ENCODE measurements around the gene SRBD1.

SRBD1 gene

DNA sequence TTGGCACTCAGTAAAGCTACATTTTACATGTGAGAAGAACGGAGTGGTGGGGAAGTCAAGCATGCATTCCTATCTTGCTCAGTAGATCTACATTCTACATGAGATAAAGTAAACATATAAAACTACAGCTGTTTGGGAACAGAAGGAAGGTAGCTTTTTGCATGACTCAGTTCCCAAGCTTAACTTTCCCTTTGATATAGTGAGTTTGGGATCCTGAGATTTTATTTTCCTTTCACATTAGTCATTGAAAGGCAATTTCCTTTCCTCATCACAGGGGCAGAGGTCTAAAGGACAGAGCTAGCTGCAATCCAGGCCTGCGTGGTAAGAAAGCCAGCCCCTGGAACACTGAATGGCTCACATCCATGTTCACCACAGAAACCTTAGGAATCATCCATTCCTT is 257.2 kb downstream of the SRBD1 start:
- DNase-seq, result no peak

DNA sequence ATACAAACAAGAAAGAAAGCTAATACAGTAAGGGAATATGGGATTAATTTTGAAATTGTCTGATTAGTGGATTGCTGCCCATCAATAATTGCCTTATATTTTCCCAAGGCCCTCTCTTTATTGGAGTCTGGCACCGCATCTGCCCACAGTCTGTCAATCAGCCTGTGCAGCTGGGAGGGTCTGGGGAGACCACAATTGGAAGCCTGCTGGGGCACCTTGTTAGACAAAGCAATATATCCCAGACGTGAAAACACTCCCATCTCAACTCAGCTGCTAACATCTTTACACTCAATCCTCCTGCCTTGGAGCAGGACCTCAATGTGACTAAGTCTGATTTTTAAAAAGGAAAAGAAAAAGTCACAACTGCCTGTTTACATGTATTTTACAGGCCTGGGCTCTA is 258.6 kb downstream of the SRBD1 start:
- DNase-seq, result no peak

DNA sequence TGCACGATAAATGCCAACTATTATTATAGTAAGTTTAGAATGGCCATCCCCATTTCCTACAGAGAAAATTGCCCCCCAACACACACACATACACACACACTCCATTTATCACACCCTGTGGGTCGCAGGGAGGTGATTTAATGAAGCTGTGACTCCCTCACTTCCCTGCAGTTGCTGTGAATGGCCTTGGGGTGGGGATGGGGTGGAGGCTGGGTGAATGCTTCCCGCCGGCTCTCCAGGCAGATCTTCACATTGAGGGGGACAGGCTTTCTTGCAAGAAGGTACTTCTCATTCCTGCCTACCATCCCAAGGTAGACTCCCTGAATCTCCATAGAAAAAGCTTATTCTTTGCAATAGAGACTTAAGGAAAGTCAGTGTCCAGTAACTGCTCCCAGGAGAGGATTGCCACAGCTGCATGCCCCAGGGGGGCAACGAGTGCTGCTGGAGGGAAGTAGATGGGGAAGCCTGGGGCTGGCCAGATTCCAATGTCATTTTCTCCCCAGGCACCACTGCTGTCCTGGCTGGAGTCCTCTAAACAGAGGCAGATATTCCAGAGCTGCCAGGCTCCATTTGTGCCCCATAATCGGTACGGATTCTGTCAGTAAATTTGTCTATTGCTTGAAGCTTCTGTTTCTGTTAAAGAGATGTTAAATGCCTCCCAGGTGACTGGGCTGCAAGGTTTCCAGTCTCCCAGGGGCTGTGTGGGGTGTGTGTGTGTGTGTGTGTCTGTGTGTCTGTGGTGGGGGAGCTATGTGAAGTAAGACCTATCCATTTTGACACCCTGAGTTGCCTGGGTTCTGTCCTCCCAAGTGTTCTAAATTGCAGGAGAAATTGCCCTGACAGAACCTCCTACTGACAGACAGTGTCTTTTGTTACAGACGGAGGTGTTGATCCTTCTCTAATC is 265.5 kb downstream of the SRBD1 start:
- no peak for DNase-seq

DNA sequence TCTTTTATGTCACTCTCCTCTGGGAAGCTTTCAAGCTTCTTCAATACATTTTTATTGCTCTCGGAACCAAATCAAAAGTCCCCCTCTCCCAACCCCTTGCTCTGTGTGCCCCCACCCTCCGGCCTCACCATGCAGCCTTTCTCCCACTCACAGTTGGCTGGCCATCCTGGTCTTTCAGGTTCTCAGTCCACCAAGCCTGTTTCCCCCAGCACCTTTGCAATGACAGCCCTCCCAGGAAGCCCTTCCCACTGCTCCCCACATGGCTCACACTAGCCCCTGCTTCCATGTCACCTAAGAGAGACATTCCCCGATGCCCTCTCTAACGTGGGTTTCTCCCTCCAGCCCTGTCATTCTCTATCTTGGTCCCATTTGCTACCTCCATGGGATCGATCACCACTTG is 266.6 kb downstream of the SRBD1 start:
- DNase-seq, result no peak

DNA sequence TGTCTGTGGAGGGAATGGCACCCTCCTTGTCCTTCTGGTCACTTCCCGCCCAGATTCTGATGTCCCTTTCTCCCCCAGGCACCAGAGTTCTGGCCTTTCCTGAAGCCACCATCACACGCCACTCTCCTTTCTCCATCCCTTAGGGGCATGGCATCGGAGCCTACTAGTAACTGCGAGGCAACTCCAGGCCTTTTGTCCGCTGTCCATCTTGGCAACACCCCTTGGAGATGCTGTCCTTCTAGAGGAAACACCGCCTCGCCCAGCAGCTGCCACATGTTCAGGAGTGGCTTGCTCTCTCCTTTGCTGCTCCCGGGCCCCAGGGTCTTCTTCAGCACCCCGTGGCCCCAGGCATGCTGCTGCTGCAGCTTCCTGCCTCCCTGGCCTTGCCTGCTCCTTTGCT is 267.0 kb downstream of the SRBD1 start:
- no peak for DNase-seq

DNA sequence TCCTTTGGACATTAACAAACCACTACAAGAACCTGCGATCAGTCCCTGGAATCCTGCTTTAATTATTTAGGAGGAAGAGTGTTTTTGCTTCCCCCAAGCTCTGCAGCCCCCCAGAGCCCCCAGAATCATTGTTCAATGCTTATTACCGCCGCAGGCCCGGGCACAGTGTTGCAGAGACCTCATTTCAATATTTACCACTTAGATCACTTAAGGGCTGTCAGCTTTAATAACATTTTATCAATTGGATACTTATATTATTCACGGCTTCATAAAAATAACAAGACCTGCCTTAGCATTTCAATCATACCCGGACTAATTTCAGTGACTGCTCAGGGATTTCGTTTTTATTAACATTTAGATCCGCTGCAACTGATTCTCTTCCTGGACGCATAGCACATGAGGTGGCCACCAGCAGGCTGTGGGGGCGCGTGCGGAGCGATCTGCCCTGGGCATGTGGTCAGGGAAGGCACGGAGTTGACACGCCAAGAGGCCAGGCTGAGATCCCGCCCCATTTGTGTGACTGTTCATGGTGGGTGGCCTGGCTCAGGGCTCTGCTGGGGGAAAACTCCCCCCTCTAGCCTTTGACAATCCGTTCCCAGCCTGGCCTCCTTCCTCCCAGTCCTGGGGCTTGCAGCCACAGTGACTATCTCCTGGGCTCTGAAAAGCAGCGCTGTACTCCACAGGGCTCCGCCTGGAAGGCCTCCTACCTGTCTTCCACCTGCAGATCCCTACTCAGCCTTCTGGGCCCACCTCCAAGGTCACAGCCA is 267.6 kb downstream of the SRBD1 start:
- DNase-seq, result no peak

DNA sequence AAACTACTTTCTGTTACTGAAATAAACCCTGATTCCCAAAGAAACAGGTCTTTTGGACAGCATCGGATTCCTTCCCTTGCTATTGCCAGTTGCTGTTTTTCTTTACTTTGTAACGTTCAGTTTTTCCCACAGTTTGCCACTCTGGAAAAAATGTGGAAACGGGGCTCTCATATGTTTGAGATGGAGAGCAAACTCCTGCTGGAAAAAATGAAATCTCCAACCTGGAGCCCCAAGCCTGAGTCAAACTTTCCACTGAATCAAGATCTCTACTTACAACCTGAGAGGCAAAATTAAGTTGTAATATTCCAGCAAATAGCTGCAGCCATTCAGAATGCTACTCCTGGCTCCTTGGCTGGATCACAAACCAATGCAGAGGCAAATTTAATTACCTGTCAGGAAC is 270.7 kb downstream of the SRBD1 start:
- DNase-seq, result no peak

DNA sequence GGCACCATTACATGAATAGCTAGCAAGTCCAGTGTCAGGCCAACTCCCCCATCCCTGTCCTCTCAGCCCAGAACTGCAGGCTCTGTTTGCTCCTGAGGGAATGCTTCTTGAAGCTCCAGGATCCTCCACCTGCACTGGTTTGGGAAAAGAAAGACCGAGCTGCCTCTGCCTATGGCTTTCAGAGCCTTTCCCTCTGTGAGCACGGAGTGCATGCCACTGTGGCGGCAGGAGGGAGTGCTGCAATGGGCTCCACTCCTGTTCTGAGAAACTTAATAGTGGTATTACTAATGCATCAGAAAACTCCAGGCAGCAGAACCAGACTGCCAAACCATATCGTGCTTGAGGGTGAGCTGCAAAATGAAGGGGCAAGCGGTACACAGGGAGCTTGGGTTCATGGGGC is 271.8 kb downstream of the SRBD1 start:
- no peak for DNase-seq
